Amygdala (tissue), 56 donors: ENCODE data around the gene DLGAP4.

Source experiments
- DNase-seq, 56 donors: peaks; one replicate each; lab custom pipeline; 2025; lab: John Stamatoyannopoulos, UW

DLGAP4 gene

GRCh38 chr20:36439040-36439730 lies 133.0 kb downstream of the DLGAP4 start:
- peak in 37 of 56 donors; percentile 4 to 77 (median 28) for DNase-seq

GRCh38 chr20:36439731-36440072 lies 133.6 kb downstream of the DLGAP4 start:
- no peak for DNase-seq

- DNase-seq: no peak
Observed at GRCh38 chr20:36440370-36441026, 134.4 kb downstream of the DLGAP4 start.

- DNase-seq: no peak
Observed at GRCh38 chr20:36441027-36441414, 134.9 kb downstream of the DLGAP4 start.

- DNase-seq: peak in 9 of 56 donors; percentile 3 to 21 (median 10)
Observed at GRCh38 chr20:36441416-36441815, 135.3 kb downstream of the DLGAP4 start.

- DNase-seq: no peak
Observed at GRCh38 chr20:36445847-36446246, 139.7 kb downstream of the DLGAP4 start.

GRCh38 chr20:36446557-36446956 lies 140.4 kb downstream of the DLGAP4 start:
- DNase-seq: no peak

GRCh38 chr20:36447101-36447500 lies 141.0 kb downstream of the DLGAP4 start:
- DNase-seq: no peak

- no peak for DNase-seq
Observed at GRCh38 chr20:36449663-36450062, 143.5 kb downstream of the DLGAP4 start.

- DNase-seq: peak in 1 of 56 donors; percentile 9
Observed at GRCh38 chr20:36454332-36454697, 148.2 kb downstream of the DLGAP4 start.

- peak in 26 of 56 donors; percentile 6 to 64 (median 32) for DNase-seq
Observed at GRCh38 chr20:36454698-36455427, 148.7 kb downstream of the DLGAP4 start.

GRCh38 chr20:36455972-36456625 lies 150.0 kb downstream of the DLGAP4 start:
- DNase-seq: no peak

GRCh38 chr20:36460648-36461599 lies 154.8 kb downstream of the DLGAP4 start:
- DNase-seq: peak; percentile 43 to 98 (median 87)

- DNase-seq: peak in 24 of 56 donors; percentile 27 to 74 (median 56)
Observed at GRCh38 chr20:36461600-36462439, 155.7 kb downstream of the DLGAP4 start.

- peak in 18 of 56 donors; percentile 8 to 47 (median 26) for DNase-seq
Observed at GRCh38 chr20:36462440-36463211, 156.5 kb downstream of the DLGAP4 start.

GRCh38 chr20:36463212-36464061 lies 157.3 kb downstream of the DLGAP4 start:
- peak in 1 of 56 donors; percentile 24 for DNase-seq
